Measurements from ENCODE around the gene PLK2.

Gene PLK2

DNA sequence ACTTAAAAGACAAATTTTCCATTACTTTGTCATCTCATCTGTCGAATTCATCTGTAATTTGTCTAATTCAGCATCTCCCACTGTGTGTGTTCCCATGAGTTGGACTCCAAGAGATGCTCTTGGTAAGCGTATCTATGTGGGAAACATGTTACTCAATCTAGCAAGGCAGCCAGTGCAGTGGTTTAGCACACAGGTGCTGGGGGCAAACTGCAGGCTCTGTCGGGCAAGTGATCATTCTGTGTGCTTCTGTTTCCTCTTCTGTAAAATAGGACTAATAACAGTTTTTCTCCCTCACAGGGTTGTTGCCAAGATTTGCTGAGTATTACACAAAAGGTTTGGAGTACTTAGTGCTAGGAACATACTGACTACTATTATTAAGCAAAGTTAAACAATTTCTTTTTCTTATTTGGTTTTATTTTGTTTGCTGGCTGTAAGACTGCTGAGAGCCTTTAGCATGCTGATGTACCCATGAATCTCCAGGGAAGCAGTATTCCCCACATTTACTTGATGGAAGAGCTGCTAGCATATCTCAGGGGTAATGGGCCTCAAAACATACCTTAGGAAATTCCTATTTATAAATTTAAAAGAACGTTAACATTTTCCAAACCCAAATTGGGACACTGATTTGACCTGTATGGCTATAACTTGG, 30.6 kb upstream of the PLK2 start:
- no peaks in the 10 kb centered on the region for H3K9me3 Mint-ChIP-seq
- ATAC-seq (no peak), DNase-seq (no peak)
- no peak overlapping the region for H3K4me3 Mint-ChIP-seq
- no peaks in the 10 kb centered on the region for H3K4me1 Mint-ChIP-seq
- no peak overlapping the region for H3K27ac Mint-ChIP-seq
- peaks cover 7% of the 10 kb centered on the region for H3K27me3 Mint-ChIP-seq

DNA sequence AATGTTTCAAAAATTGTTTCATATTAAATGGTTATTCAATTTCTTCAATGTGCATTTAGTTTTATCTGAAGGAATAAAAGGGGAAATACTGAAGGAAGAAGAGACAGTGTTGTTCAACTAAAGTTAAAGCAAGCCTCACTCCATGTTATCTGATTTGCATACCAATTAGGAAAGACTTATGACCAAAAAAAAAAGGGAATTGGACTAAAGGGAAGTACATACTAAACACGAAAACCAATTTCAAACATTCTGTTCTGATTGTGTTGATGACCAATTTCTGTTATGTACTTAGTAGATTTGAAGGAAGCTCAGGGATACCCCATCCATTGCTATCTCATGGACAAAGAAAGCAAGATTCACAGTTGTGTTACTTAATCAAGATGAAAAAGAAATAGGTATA, 26.4 kb upstream of the PLK2 start:
- no peak overlapping the region for H3K27ac Mint-ChIP-seq
- H3K27me3 Mint-ChIP-seq: peaks cover 7% of the 10 kb centered on the region
- ATAC-seq (no peak), DNase-seq (no peak)
- H3K9me3 Mint-ChIP-seq: no peaks in the 10 kb centered on the region
- no peaks in the 10 kb centered on the region for H3K4me1 Mint-ChIP-seq
- no peak overlapping the region for H3K4me3 Mint-ChIP-seq

DNA sequence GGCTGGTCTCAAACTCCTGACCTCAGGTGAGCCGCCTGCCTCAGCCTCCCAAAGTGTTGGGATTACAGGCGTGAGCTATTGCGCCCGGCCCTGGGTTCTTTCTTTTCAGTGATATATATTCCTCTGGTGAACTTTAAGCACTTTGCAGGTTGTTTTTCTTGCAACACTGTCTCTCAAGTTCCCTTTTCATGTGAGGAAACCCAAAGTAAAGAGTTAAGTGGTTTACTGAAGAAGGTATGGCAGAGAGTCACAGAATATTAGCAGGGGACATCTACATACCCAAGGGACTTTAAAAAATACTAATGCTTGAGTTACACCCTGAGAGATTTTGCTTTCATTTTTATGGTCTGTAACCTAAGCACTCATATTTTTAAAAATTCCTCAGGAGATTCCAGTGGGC, 24.6 kb upstream of the PLK2 start:
- no peak overlapping the region for H3K4me3 Mint-ChIP-seq
- no peak overlapping the region for H3K27ac Mint-ChIP-seq
- no peaks in the 10 kb centered on the region for H3K27me3 Mint-ChIP-seq
- H3K4me1 Mint-ChIP-seq: no peaks in the 10 kb centered on the region
- DNase-seq (no peak), ATAC-seq (no peak)
- H3K9me3 Mint-ChIP-seq: no peaks in the 10 kb centered on the region

- no peaks in the 10 kb centered on the region for H3K9me3 Mint-ChIP-seq
- no peak overlapping the region for H3K4me3 Mint-ChIP-seq
- peak; percentile 43 for ATAC-seq
Measured at GRCh38 chr5:58482536-58482935, 22.6 kb upstream of the PLK2 start.

GRCh38 chr5:58481828-58482227, 21.9 kb upstream of the PLK2 start:
- ATAC-seq (no peak), DNase-seq (no peak)
- H3K4me1 Mint-ChIP-seq: no peaks in the 10 kb centered on the region
- H3K9me3 Mint-ChIP-seq: no peaks in the 10 kb centered on the region
- H3K27ac Mint-ChIP-seq: no peak overlapping the region
- H3K27me3 Mint-ChIP-seq: no peaks in the 10 kb centered on the region
- H3K4me3 Mint-ChIP-seq: no peak overlapping the region

More at GRCh38 chr5:58482536-58482935, 22.6 kb upstream of the PLK2 start:
- no peak for DNase-seq
- H3K27ac Mint-ChIP-seq: no peak overlapping the region
- no peaks in the 10 kb centered on the region for H3K4me1 Mint-ChIP-seq
- no peaks in the 10 kb centered on the region for H3K27me3 Mint-ChIP-seq

DNA sequence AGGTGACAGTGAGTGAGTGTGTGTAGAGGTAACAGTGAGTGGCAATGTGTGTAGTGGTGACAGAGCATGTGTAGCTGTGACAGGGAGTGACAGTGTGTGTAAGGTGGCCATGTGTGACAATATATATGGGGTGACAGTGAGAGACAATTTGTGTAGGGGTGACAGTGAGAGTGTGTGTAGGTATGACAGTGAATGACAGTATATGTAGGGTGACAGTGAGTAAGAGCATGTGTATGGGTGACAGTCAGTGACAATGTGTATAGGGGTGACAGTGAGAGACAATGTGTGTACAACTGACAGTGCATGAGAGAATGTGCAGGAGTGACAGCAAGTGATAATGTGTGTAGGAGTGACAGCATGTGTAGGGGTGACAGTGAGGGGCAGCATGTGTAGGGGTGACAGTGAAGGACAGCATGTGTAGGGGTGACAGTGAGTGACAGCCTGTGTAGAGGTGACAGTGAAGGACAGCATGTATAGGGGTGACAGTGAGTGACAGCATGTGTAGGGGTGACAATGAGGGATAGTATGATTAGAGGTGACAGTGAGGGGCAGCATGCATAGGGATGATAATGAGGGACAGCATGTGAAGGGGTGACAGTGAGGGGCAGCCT, 21.3 kb upstream of the PLK2 start:
- no peak for DNase-seq
- Mint-ChIP-seq H3K9me3 (peaks cover 0 to under 1% of the 10 kb centered on the region in 2 donors), H3K27me3 (no peaks in the 10 kb centered on the region), H3K4me1 (no peaks in the 10 kb centered on the region), H3K4me3 (no peak overlapping the region), H3K27ac (no peak overlapping the region)
- ATAC-seq: peak; percentile 28

DNA sequence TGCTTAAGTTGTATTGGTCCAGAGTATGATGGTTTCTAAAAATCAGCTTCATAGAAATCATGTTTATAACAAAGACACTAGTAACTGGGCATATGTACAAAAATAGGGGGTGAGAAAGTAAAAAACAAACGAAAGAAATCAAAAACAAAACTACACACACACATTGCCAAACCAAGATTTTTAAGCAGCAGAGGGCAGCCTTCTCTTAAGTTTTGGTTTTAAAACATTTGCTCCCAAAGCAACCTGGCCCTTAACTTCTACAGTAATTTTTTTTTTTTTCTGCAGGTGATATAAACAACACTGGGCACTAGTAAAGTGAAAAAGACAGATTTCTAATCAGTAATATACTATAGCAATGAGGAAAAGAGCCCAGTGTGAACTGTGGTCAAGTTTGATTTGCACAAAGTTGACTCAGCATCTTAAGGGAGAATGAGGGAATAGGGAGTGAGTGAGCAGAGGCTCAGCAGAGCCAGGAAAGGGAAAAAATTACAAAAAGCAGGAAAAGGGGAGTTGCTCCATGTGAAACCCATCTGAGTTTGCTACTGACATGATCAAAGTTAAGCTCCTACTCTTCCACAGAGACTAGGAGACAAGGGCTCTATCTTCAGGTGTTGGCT, 18.0 kb upstream of the PLK2 start:
- DNase-seq (no peak), ATAC-seq (no peak)
- H3K27ac Mint-ChIP-seq: no peak overlapping the region
- H3K4me3 Mint-ChIP-seq: no peak overlapping the region
- peaks cover 6 to 11% of the 10 kb centered on the region in 2 donors for H3K9me3 Mint-ChIP-seq
- no peaks in the 10 kb centered on the region for H3K27me3 Mint-ChIP-seq
- no peaks in the 10 kb centered on the region for H3K4me1 Mint-ChIP-seq

DNA sequence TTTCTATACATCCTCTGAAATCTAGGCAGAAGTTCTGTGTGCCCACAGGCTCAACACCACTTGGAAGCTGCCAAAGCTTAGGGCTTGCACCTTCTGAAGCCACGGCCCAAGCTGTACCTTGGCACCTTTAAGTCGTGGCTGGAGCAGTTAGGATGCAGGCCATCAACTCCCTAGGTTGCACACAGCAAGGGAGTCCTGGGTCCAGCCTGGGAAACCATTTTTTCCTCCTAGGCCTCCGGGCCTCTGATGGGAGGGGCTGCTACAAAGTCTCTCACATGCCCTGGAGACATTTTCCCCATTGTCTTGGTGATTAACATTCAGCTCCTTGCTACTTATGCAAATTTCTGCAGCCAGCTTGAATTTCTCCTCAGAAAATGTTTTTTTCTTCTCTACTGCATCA, 15.5 kb upstream of the PLK2 start:
- DNase-seq (no peak), ATAC-seq (no peak)
- Mint-ChIP-seq H3K4me1 (no peaks in the 10 kb centered on the region), H3K27me3 (no peaks in the 10 kb centered on the region), H3K9me3 (peaks cover 6 to 11% of the 10 kb centered on the region in 2 donors), H3K27ac (no peak overlapping the region), H3K4me3 (no peak overlapping the region)

GRCh38 chr5:58469896-58470295, 10.0 kb upstream of the PLK2 start:
- DNase-seq: no peak
- peaks cover 11% of the 10 kb centered on the region for H3K4me1 Mint-ChIP-seq
- no peak overlapping the region for H3K4me3 Mint-ChIP-seq
- peaks cover 0 to 10% of the 10 kb centered on the region in 2 donors for H3K9me3 Mint-ChIP-seq
- H3K27me3 Mint-ChIP-seq: no peaks in the 10 kb centered on the region
- H3K27ac Mint-ChIP-seq: no peak overlapping the region
- ATAC-seq: no peak

DNA sequence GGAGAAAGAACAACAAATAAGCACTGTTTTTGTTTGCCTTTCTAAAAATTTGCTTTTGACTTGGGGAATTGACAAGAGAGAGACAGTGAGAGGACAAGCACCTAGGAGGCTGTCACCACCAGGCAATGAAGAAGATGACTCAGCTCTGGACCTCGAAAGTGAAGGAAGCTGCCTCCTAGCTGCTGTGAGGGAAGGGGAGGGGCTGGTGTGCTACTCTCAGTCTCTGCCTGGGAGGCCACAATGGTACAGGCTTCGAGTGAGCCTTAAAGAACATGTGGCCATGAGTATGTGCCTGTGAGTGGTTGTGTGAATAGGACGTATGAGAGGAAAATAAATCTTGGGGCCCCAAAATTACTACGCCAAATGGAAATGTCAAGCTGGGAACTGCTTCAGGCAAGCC, 7.1 kb upstream of the PLK2 start:
- Mint-ChIP-seq H3K4me1 (peaks cover 11% of the 10 kb centered on the region), H3K27ac (peak overlapping the region; percentile 10 to 48), H3K4me3 (no peak overlapping the region), H3K9me3 (no peaks in the 10 kb centered on the region), H3K27me3 (no peaks in the 10 kb centered on the region)
- DNase-seq (peak; percentile 7 to 28), ATAC-seq (peak; percentile 93)

DNA sequence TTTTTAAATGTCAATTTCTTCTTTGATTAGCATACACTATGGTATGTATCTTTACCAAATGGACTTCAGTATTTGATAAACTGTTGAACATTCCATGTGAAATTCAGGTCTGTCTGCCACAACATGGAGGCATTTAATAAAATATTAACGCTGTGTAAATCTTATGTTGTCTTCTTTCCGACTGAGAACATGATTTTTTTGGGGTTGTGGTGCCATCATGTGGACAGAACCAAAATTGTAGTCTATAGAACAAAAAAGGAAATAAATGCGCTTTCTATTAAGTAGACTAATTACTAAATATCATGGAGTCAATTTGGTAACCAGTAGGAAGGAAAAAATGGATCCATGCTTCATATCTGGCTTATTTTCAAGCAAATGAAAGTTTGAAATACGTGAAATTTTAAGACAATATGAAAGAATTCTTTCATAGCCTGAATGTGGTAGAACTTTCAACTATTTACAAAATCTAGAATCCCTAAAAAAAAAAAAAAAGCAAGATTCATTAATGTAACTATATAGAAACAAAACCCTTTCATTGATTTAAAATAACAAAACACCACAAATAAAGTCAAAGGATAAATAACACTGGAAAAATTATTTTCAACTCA, 2.8 kb upstream of the PLK2 start:
- Mint-ChIP-seq H3K27me3 (peaks cover 19% of the 10 kb centered on the region), H3K27ac (no peak overlapping the region), H3K4me1 (peaks cover 27% of the 10 kb centered on the region), H3K9me3 (no peaks in the 10 kb centered on the region), H3K4me3 (no peak overlapping the region)
- DNase-seq: peak; percentile 29 to 35
- ATAC-seq: no peak

DNA sequence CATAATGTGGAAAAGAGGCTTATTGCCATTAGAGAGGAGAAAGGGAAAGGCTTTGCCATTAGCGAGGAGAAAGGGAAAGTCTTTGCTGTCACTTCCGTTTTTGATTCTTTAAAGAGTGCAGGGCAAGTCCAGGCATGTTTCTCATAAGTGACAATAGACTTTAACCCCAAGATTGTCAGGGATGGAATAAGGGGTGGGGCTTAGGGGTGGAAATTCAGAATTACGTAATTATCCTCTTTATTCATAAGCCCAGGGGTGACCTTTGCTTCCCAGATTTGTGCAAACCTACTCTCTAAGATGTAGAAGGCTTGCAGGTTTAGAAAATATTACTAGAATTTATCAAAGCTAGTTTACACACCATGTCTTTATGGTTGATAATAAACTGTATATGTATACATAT, 2.3 kb upstream of the PLK2 start:
- no peak overlapping the region for H3K27ac Mint-ChIP-seq
- ATAC-seq (no peak), DNase-seq (no peak)

DNA sequence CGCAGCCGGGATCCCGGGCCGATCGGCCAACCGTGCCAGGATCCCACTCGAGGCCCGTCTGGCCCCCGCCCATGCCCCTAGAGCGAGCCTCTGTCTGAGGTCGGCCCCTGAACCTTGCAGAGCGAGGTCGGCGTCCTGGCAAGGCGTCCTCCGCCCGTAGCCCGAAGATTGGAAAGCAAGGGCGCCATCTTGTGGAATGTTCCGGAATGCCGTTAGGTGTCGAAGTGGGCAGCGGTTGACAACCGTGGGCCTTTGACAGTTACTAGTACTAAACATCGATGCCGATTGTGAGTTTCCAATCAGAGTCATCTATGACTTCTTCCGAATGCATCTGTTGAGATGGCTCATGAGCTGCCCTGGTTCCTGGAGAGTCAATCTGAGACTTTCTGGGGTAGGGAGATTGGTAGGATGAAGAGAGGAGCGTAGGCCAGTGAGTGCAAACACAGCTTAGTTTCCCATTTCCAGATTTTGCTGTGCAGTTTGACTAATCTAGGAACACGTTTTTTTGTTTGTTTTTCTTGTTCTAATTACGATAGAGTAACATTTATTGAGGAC, 923 bp upstream of the PLK2 start:
- DNase-seq (peak; percentile 90 to 91), ATAC-seq (peak; percentile 84)
- Mint-ChIP-seq H3K4me3 (peak overlapping the region; percentile 73 to 82), H3K27me3 (peaks cover 19% of the 10 kb centered on the region), H3K27ac (peak overlapping the region in 1 of 2 donors; percentile 84), H3K9me3 (no peaks in the 10 kb centered on the region), H3K4me1 (peaks cover 17% of the 10 kb centered on the region)

More for the DNA sequence above, 2.3 kb upstream of the PLK2 start:
- Mint-ChIP-seq H3K27me3 (peaks cover 19% of the 10 kb centered on the region), H3K9me3 (no peaks in the 10 kb centered on the region), H3K4me3 (no peak overlapping the region), H3K4me1 (peaks cover 25% of the 10 kb centered on the region)

- Mint-ChIP-seq H3K4me1 (peaks cover 17% of the 10 kb centered on the region), H3K9me3 (no peaks in the 10 kb centered on the region), H3K4me3 (peak overlapping the region; percentile 73 to 82), H3K27me3 (peaks cover 19% of the 10 kb centered on the region), H3K27ac (peak overlapping the region; percentile 57 to 63)
- ATAC-seq (no peak), DNase-seq (no peak)
Measured at GRCh38 chr5:58459146-58460001, 512 bp downstream of the PLK2 start.

DNA sequence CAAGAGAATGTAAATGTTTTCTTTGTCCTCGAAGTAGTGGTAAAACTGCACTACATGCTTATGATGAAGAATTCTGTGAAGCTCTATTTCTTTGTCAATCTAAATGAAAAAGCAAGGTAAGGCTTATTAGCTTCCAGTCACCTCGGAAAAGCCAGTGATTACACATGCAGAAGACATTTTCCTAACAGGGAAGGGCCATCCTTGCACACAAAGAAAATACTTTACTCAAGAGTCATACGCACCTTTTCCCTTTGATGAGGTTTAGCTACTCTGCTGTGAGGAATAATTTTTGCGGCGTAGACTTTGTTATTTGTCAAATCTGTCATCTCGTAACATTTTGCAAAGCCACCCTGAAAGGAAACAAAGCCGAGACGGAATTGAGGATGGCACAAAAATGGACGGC, 1.1 kb downstream of the PLK2 start:
- H3K27ac Mint-ChIP-seq: peak overlapping the region in 1 of 2 donors; percentile 48
- no peaks in the 10 kb centered on the region for H3K9me3 Mint-ChIP-seq
- DNase-seq: no peak
- ATAC-seq: no peak
- peaks cover 17% of the 10 kb centered on the region for H3K4me1 Mint-ChIP-seq
- H3K4me3 Mint-ChIP-seq: peak overlapping the region; percentile 73 to 82
- H3K27me3 Mint-ChIP-seq: peaks cover 19% of the 10 kb centered on the region

Measured in stimulated activated naive CD8-positive, alpha-beta T cell treated with anti-CD3 and anti-CD28 coated beads, Interleukin-15, amount 100 ng/mL, for 72 hours (primary cell).